BE2C (cell line): Measurements from ENCODE around the gene DPYD.

ENCODE experiments used
- DNase-seq: peaks from one replicate; pipeline ENCODE4 v3.0.0-alpha.2; 2020
- H3K27me3 ChIP-seq: fragments of 250-450 bp; sonication (Bioruptor Pico); 2 replicates; pipeline ENCODE4 v1.5.1; 2020; ENCODE audit warnings: mild to moderate bottlenecking
- H3K36me3 ChIP-seq: fragments of 250-450 bp; sonication (Bioruptor Pico); 2 replicates; pipeline ENCODE4 v1.5.1; 2020; ENCODE audit warnings: mild to moderate bottlenecking
- H3K4me1 ChIP-seq: fragments of 250-450 bp; sonication (Bioruptor Pico); 2 replicates; pipeline ENCODE4 v1.5.1; 2020
- H3K4me3 ChIP-seq: 2 replicates; pipeline ENCODE4 v1.5.1; 2011; ENCODE audit warnings: low read depth, low read length
- H3K9me3 ChIP-seq: fragments of 250-450 bp; sonication (Bioruptor Pico); 2 replicates; pipeline ENCODE4 v1.5.1; 2020
- TF ChIP-seq, protein P1 (sequence below): IDR thresholded peaks from 2 replicates; pipeline ENCODE4 v1.5.1; 2012; ENCODE audit warnings: mild to moderate bottlenecking, low read depth, low read length

Gene DPYD

DNA sequence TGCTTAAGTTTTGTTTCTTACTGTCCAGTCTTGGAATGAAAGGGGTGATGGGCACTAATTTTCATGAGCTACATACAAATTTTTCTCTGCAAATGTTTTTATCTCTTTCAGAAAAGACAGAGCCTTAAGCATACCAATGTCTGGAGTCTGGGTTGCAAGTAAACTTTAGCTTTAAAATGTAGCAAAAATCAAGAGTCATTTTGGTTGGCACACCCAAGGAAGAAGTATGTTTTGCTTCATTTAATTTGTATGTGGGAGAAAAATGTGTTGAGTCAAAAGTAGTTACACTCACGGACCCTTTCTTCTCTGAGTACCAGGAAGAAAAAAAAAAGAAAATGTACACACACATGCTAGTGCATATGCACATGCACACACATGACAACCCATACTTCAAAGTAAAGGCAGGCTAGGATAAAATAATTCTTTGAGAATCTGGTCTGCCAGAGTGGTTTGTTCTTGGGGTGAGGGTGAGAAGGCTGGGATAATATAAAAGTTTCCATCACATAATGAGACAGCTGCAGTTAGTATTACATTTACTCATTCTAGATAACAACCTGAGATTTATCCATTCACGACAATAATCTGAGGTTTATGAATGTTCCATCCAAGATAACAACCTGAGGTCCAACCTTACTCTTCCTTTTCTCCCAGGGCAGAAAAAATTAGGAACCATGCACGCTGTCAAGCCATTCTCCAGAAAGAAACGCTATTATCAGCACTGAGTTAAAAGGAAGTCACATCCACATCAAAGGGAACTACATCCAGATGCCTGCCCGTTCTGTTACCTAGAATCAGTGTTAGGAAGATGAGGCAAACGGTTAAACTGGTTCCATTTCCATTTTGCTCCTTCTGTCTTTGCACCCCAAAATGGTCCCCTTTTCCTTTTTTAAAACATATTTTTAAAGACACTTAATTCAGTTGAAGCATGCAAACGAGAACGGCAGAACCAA is 9.3 kb downstream of the DPYD start:
- Histone ChIP-seq H3K27me3 (no peaks in the 10 kb centered on the region), H3K36me3 (no peaks in the 10 kb centered on the region), H3K4me1 (peaks cover 27% of the 10 kb centered on the region), H3K4me3 (0 out of 2 replicates have a peak overlapping the region, but pooled peaks have one; percentile 16), H3K9me3 (no peaks in the 10 kb centered on the region)
- TF ChIP-seq, protein P1, sequence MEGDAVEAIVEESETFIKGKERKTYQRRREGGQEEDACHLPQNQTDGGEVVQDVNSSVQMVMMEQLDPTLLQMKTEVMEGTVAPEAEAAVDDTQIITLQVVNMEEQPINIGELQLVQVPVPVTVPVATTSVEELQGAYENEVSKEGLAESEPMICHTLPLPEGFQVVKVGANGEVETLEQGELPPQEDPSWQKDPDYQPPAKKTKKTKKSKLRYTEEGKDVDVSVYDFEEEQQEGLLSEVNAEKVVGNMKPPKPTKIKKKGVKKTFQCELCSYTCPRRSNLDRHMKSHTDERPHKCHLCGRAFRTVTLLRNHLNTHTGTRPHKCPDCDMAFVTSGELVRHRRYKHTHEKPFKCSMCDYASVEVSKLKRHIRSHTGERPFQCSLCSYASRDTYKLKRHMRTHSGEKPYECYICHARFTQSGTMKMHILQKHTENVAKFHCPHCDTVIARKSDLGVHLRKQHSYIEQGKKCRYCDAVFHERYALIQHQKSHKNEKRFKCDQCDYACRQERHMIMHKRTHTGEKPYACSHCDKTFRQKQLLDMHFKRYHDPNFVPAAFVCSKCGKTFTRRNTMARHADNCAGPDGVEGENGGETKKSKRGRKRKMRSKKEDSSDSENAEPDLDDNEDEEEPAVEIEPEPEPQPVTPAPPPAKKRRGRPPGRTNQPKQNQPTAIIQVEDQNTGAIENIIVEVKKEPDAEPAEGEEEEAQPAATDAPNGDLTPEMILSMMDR = no peak
- DNase-seq = no peak

DNA sequence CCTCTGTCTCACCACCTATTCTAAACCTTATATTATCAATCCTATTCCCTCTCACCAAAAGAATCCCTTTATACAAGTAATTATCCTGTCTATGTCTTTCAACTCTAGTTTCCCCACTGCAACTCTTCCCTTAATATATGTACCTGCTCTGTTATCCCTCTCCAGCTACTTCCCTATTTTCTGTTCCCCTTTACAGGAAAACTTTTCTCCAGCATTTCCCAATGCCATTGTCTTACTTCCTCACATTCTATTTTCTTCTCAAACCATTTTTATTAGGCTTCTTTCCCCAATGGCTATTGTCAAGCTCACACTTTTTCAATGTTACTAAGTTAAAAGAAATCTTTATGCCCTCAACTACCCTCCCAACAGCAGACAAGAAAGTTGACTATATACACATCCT is 11.6 kb downstream of the DPYD start:
- Histone ChIP-seq H3K36me3 (no peaks in the 10 kb centered on the region), H3K9me3 (no peaks in the 10 kb centered on the region), H3K4me3 (no peak overlapping the region), H3K27me3 (no peaks in the 10 kb centered on the region), H3K4me1 (peaks cover 44% of the 10 kb centered on the region)
- DNase-seq = no peak
- TF ChIP-seq, protein P1 = no peak

DNA sequence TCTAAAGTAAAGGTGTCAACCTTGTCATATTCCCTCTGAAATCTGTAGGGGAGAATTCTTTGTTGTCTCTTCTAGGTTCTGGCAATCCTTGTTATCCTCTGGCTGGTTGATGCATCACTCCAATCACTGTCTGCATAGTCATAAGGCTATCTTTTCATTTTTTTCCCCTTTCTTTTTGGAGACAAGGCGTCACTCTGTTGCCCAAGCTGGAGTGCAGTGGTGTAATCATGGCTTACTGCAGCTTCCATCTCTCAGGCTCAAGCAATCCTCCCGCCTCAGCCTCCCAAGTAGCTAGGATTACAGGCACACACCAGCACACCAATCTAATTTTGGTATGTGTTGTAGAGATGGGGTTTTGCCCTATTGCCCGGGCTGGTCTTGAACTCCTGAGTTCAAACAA is 12.9 kb downstream of the DPYD start:
- DNase-seq = no peak
- no peak overlapping the region for H3K4me3 ChIP-seq

DNA sequence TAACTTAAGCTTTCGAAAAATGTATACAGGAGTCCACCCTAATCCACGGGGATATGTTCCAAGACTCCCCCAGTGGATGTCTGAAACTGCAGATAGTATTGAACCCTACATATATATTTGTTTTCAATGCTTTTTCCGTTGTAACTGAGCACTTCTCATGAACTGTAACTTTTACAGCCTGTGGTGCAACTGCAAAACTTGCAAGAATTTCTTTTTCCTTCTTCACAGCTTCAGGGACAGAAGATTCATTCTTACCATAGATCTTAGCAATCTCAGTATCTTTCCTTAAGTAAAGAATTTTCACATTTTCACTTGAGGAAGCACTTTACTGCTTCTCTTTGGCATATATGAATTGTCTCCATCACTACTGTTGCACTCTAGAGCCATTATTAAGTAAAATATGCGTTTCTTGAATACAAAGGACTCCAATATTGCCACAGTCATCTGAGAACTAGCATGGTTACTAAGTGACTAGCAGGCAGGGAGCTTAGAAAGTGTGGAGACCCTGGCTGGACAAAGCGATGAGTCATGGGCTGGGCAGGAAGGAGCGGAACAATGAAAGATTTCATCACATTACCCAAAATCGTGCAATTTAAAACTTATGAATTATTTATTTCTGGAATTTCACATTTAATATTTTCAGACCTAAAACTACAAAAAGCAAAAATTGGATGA is 14.1 kb downstream of the DPYD start:
- H3K4me3 ChIP-seq = no peak overlapping the region
- H3K9me3 ChIP-seq = no peaks in the 10 kb centered on the region
- TF ChIP-seq, protein P1 = no peak
- no peaks in the 10 kb centered on the region for H3K27me3 ChIP-seq
- no peaks in the 10 kb centered on the region for H3K36me3 ChIP-seq
- peaks cover 44% of the 10 kb centered on the region for H3K4me1 ChIP-seq
- no peak for DNase-seq

More for the DNA sequence above, 12.9 kb downstream of the DPYD start:
- Histone ChIP-seq H3K36me3 (no peaks in the 10 kb centered on the region), H3K27me3 (no peaks in the 10 kb centered on the region), H3K9me3 (no peaks in the 10 kb centered on the region), H3K4me1 (peaks cover 49% of the 10 kb centered on the region)
- TF ChIP-seq, protein P1 = no peak

DNA sequence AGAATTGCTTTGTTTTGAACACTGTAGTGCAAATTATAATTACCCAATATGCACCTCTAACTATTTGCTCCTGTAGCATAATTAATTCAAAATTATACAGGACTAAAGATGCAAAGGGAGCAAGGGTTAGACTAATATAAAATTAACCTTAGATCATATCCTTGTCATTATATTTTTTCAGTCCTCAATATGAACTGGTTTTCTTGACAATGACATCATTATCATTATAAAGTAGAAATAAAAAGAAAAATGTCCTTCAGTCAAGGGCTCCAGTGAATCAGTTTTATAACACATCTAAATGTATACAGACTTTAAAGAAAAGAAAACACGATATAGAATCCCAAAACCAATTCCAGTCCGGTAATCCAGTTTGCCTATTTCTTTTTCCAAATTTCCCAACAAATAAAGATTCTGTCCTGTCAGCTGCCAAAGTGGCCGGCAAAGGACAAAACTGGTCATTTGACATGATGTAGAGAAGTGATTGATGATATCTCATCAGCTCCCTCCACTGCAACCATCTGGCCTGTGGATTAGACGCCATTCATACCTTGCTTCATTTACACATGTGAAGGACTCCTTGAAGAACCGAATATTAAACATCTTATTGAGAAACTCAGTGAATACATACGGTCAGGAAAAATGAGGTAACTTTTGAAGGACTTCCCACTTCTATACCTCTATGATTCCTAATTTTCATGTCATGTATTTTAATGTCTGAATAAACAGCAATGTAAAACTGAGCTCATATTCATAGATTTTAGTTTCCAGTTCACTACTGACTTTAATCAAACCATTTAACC is 15.5 kb downstream of the DPYD start:
- H3K4me3 ChIP-seq = no peak overlapping the region
- no peaks in the 10 kb centered on the region for H3K36me3 ChIP-seq
- H3K9me3 ChIP-seq = no peaks in the 10 kb centered on the region
- TF ChIP-seq, protein P1 = no peak
- no peaks in the 10 kb centered on the region for H3K27me3 ChIP-seq
- H3K4me1 ChIP-seq = peaks cover 38% of the 10 kb centered on the region
- DNase-seq = no peak
